NCI-H2029 treated with DMSO at 0.1 percent for 48 hours (cell line): ENCODE results near the gene NDST1.
A peak's percentile ranks its signal among the peaks of the same experiment; 100 is the strongest.
"Not testable (repeated sequence)": the region's sequence is repeated elsewhere in the genome, so short reads cannot be mapped to it uniquely, and the experiment has no call there.

Experiments
- DNase-seq: peaks from one replicate; lab custom pipeline; 2025; lab: John Stamatoyannopoulos, UW

Gene NDST1

GRCh38 chr5:150507474-150508276, at the start of gene NDST1:
TSS of gene NDST1 (plus strand) at chr5:150508131. CDS start at chr5:150521255, 13,124 bp downstream.
- no peak for DNase-seq

GRCh38 chr5:150458802-150459557, 49.0 kb upstream of the NDST1 start:
- DNase-seq: peak; percentile 52

- DNase-seq: no peak
These were observed 47.1 kb upstream of the NDST1 start for GRCh38 chr5:150460781-150461180.

- no peak for DNase-seq
These were observed 46.7 kb upstream of the NDST1 start for GRCh38 chr5:150461231-150461630.

GRCh38 chr5:150464554-150465012, 43.3 kb upstream of the NDST1 start:
- no peak for DNase-seq

GRCh38 chr5:150465927-150466326, 42.0 kb upstream of the NDST1 start:
- no peak for DNase-seq

- no peak for DNase-seq
These were observed 39.7 kb upstream of the NDST1 start for GRCh38 chr5:150468206-150468605.

GRCh38 chr5:150469718-150470469, 38.0 kb upstream of the NDST1 start:
- DNase-seq: no peak

- DNase-seq: no peak
These were observed 34.1 kb upstream of the NDST1 start for GRCh38 chr5:150473673-150474358.

GRCh38 chr5:150476568-150476967, 31.4 kb upstream of the NDST1 start:
- not testable (repeated sequence) for DNase-seq

- DNase-seq: no peak
These were observed 28.5 kb upstream of the NDST1 start for GRCh38 chr5:150479416-150479815.

- no peak for DNase-seq
These were observed 26.3 kb upstream of the NDST1 start for GRCh38 chr5:150481708-150481965.

- DNase-seq: no peak
These were observed 25.9 kb upstream of the NDST1 start for GRCh38 chr5:150481972-150482406.

- no peak for DNase-seq
These were observed 22.8 kb upstream of the NDST1 start for GRCh38 chr5:150484964-150485692.

- DNase-seq: no peak
These were observed 22.1 kb upstream of the NDST1 start for GRCh38 chr5:150485693-150486401.

- DNase-seq: no peak
These were observed 21.3 kb upstream of the NDST1 start for GRCh38 chr5:150486402-150487198.

- no peak for DNase-seq
These were observed 20.5 kb upstream of the NDST1 start for GRCh38 chr5:150487199-150488061.

- DNase-seq: no peak
These were observed 19.2 kb upstream of the NDST1 start for GRCh38 chr5:150488519-150489359.
